GM18526 (cell line): ENCODE measurements around the gene FAM131A.

ENCODE experiments used
- POLR2A ChIP-seq: IDR thresholded peaks from 3 replicates; pipeline ENCODE4 v1.6.1; 2011; ENCODE audit not compliant: insufficient read length; ENCODE audit errors: extremely low read depth

The FAM131A gene

DNA sequence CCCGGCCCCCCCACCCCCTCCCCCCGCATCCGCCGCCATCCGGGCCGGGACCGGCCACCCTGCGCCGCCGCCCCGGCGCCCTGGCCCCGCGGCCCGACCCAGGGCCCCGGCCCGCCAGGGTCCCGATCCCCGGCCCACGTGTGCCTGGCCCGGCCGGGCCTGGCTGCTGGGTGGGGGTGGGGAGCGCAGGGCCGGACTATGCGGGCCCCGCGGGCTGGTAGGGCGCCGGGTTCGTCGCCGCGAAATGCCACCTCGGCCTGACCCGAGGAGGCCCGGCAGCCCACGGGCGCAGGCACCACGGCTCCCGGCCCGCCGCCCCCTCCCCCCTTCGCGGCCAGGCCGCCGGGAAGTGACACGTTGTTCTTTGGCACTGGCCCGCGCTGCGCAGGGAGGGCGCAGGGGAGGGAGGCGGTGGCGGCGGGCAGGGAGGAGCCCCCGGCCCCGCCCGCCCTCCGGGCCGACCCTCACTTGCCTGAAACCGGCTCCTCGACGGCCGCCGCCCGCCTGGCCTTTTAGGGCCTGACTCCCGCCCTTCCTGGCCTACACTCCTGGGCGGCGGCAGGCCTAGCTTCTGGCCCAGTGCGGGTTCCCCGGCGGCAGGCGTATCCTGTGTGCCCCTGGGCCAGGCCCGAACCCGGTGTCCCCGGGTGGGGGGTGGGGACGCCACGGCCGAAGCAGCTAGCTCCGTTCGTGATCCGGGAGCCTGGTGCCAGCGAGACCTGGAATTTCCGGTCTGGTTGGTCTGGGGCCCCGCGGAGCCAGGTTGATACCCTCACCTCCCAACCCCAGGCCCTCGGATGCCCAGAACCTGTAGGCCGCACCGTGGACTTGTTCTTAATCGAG lies 22.5 kb upstream of the FAM131A start:
- peak; percentile 31 for TF ChIP-seq POLR2A

GRCh38 chr3:184315543-184315867 lies 21.9 kb upstream of the FAM131A start:
- no peak for TF ChIP-seq POLR2A

- no peak for TF ChIP-seq POLR2A
Measured at GRCh38 chr3:184315871-184316661, 21.3 kb upstream of the FAM131A start.

DNA sequence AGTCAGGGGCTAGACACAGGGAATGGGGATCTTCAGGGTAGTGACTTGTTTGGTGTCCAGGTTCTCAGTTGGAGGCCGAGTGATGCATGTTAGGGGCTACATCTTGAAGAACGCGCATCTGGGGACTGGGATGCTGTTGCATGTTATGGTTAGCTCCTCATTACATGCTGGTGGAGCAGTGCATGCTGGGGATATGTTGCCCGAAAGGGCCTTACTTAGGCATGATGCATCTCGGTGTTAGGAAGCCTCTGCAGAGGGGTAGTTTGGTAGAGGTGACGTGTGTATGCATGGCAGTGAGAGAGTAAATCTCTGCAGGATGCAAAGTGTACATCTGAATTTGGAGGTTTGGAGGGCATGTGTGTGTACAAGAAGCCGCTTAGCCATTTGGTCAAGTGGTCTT lies 20.6 kb upstream of the FAM131A start:
- TF ChIP-seq POLR2A: no peak

- TF ChIP-seq POLR2A: no peak
Measured at GRCh38 chr3:184317201-184317600, 20.2 kb upstream of the FAM131A start.

- TF ChIP-seq POLR2A: no peak
Measured at GRCh38 chr3:184320104-184320445, 17.3 kb upstream of the FAM131A start.

DNA sequence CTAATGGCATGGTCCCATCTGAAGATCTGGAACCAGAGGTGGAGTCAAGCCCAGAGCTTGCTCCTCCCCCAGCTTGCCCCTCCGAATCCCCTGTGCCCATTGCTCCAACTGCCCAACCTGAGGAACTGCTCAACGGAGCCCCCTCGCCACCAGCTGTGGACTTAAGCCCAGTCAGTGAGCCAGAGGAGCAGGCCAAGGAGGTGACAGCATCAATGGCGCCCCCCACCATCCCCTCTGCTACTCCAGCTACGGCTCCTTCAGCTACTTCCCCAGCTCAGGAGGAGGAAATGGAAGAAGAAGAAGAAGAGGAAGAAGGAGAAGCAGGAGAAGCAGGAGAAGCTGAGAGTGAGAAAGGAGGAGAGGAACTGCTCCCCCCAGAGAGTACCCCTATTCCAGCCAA lies 15.7 kb upstream of the FAM131A start:
- no peak for TF ChIP-seq POLR2A

- no peak for TF ChIP-seq POLR2A
Measured at GRCh38 chr3:184322731-184323487, 14.5 kb upstream of the FAM131A start.

GRCh38 chr3:184323696-184324095 lies 13.7 kb upstream of the FAM131A start:
- no peak for TF ChIP-seq POLR2A

DNA sequence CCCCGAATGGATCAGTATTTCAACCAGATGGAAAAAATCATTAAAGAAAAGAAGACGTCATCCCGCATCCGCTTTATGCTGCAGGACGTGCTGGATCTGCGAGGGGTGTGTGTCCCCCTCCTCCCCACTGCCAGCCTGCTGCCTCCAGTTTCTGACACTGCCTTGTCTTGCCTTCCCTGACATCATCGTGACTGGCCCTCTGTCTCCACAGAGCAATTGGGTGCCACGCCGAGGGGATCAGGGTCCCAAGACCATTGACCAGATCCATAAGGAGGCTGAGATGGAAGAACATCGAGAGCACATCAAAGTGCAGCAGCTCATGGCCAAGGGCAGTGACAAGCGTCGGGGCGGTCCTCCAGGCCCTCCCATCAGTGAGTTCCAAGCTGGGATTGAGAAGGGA lies 12.1 kb upstream of the FAM131A start:
- TF ChIP-seq POLR2A: no peak

DNA sequence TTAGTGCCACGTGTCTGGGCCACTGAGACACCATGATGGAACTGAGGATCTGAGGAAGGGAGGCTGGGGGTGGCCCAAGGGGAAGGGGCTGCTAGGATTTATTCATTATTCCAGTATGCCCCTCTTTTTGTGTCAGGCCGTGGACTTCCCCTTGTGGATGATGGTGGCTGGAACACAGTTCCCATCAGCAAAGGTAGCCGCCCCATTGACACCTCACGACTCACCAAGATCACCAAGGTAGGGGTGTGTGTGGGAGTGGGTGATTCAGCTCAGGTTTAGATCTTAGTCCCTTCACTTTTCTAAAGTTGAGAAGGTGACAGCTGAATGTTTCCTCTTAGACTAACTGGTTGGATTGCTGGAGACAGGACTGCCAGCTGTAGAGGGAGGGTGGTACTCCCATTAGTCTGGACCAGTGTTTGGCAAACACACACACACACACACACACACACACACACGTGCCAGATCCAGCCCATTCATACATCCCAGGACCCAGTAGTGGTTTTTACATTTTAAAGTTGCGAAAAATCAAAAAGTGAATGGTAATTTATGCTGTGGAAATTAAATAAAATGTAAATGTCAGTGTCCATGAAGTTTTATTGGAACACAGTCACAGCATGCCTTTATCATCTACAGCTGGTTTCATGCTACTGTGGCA lies 11.6 kb upstream of the FAM131A start:
- no peak for TF ChIP-seq POLR2A

DNA sequence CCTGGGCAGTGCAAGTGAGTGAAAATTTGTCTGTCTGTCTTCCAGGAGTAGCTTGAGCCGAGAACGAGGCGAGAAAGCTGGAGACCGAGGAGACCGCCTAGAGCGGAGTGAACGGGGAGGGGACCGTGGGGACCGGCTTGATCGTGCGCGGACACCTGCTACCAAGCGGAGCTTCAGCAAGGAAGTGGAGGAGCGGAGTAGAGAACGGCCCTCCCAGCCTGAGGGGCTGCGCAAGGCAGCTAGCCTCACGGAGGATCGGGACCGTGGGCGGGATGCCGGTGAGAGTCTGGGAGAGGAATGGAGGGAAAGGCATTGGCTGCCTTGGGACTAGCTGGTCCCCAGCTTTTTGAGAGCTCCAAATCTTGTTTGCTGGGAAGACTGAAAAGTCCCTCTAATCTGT lies 10.2 kb upstream of the FAM131A start:
- no peak for TF ChIP-seq POLR2A

- TF ChIP-seq POLR2A: no peak
Measured at GRCh38 chr3:184328516-184328915, 8.9 kb upstream of the FAM131A start.

GRCh38 chr3:184332370-184333090 lies 4.9 kb upstream of the FAM131A start:
- no peak for TF ChIP-seq POLR2A

DNA sequence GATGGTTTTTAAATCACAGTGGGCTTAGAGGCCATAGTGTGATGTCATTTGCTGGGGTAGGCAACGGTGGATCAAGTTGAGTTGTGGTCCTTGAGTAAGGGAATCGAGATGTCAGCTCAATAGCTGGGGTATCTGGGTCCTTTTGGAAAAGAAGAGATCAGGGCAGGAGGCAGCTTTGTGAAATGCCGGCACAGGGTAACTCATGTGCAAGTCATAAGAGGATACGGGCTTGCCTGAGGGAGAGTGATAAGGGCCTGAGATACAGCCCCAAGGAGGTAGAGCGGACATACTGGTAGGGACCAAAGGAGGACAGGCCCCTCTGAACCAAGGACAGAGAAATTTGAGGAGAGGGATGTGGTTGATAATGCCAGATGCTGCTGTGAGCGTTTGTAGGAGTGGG lies 4.2 kb upstream of the FAM131A start:
- no peak for TF ChIP-seq POLR2A
